NCI-H460 (cell line): Measurements from ENCODE around the gene LCE3E. TPM values are rescaled to one million over a fixed set of nuclear protein-coding genes. Genes with fewer than 3 reads are reported as not detected.
"Not testable (repeated sequence)": the region's sequence is repeated elsewhere in the genome, so short reads cannot be mapped to it uniquely, and the experiment has no call there.

Source experiments
- DNase-seq: peaks from one replicate; pipeline ENCODE4 v3.0.0-alpha.2; 2016; ENCODE audit warnings: low read depth; ENCODE audit errors: extremely low read depth
- polyA plus RNA-seq: library from polyadenylated mRNA; depleted of rRNA; stranded (reverse); fragments of >200 nt; gene quantifications from 2 replicates; pipeline ENCODE4 v1.2.3, GENCODE V29; 2014; cell fraction: nucleus; rRNA removed
- total RNA-seq: library from RNA; depleted of rRNA; stranded (reverse); fragments of >200 nt; shearing (Covaris generic); gene quantifications from 2 replicates; pipeline ENCODE4 v1.2.3, GENCODE V29; 2014; rRNA removed

LCE3E gene
- total RNA-seq: not detected in 2 replicates
- polyA plus RNA-seq: not detected in 2 replicates

GRCh38 chr1:152566681-152567080, at the start of gene LCE3E:
TSS of gene LCE3E (minus strand) at chr1:152566780. CDS start at chr1:152566208, 572 bp downstream.
- no peak for DNase-seq

DNA sequence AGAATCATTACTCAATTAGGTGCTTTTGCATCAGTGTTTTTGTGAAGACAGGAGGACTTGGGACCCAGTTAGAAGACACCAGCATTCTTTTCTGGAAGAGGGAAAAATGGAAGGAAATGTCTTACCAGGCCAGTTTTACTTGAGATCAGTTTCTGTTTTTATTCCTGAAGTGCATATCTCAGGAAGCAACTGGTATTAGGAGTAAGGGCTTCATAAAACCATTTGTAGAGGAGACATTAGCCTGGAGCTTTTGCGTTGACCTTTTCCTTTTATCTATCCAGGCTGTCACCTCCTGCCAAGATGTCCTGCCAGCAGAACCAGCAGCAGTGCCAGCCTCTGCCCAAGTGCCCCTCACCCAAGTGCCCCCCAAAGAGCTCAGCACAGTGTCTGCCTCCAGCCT, 46.9 kb upstream of the LCE3E start, which contains the start of gene LCE3B:
Gene LCE3B (plus strand): TSS at position 301 of the 400 bp plus-strand sequence. CDS start 0 bp downstream, at position 301.
- no peak for DNase-seq

DNA sequence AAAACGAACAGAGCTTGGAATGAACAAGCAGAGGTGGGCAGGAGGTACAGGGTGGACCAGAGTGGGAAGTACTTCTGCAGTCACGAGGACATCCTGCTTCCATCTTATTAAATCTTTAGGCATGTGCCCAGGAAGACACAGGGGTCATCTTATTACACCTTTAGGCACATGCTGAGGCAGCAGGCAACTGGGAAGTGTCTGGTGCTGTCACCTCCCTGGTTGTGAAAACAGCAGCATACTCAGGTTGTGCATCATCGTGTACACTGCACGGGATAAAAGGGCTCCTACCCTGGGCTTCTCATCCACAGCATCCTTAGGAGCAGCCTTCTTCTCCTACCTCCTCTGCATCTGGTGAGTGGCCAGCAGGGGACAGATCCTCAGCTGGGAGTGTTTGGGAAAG, 33.4 kb upstream of the LCE3E start, which contains the start of gene LCE3C:
Gene LCE3C (plus strand): TSS at position 301 of the 400 bp plus-strand sequence. CDS start 498 bp downstream, outside the sequence.
- no peak for DNase-seq

DNA sequence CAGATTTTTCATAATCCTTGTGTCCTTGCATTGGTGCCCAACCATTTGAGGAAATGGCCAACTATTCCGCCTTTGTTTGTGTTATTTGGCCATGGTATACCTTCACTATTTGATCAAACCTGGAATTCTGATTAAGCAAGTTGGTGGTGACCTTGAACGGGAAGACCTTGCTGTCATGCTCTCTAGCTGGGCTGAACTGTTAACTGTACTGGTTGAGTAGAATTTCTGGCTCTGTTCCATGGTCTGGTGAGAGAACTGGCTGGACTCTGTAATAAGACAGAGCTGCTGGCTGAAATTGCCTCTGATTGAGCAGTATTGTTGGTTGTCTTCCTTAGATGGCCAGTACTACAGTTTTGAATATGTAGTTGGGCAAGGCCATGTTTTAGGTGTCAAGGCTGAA, 30.4 kb upstream of the LCE3E start:
- no peak for DNase-seq

- no peak for DNase-seq
Measured at GRCh38 chr1:152585586-152585985, 19.0 kb upstream of the LCE3E start.

DNA sequence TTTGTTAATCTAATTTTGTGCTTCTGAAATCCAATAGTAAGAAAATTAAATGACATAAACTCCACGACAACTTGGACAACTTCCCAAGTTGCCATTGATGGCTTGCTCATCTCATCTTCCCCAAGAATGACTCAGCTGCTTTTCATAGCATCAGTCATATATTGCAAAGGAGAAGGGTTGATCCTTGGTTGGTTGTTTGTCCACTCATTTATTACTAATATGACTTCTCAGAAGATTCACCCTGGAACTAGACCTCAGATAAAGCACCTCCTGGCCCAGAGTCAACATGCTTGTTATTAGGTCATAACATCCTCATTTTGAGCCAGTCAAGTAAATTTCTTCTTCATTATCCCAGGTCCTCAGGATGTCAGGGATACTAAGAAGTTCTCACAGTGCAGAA, 16.1 kb upstream of the LCE3E start:
- peak; percentile 25 for DNase-seq

GRCh38 chr1:152580433-152580832, 13.9 kb upstream of the LCE3E start, which contains the start of gene LCE3D:
TSS of gene LCE3D (minus strand) at chr1:152580516. CDS start at chr1:152579936, 580 bp downstream.
- no peak for DNase-seq

- DNase-seq: not testable (repeated sequence)
Measured at GRCh38 chr1:152579526-152579925, 12.9 kb upstream of the LCE3E start.

DNA sequence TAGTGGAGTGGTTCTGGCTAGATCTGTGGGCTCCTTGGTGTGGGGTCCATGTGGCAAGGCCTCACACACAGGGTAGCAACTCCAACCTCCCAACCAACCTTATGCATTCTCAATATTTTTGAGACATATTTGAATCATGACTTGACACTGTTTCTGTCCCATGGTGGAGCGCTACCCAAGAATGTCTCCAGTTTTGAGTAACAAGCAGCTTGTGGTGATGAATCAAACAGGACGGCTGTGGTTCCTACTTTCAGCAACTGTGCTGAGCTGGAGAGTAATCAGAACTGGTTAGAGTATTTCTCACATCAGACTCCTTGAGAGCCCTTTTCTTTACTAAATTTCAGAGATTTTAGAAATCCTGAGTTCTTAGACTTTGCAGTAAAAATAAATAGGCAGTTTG, 10.6 kb upstream of the LCE3E start:
- no peak for DNase-seq

DNA sequence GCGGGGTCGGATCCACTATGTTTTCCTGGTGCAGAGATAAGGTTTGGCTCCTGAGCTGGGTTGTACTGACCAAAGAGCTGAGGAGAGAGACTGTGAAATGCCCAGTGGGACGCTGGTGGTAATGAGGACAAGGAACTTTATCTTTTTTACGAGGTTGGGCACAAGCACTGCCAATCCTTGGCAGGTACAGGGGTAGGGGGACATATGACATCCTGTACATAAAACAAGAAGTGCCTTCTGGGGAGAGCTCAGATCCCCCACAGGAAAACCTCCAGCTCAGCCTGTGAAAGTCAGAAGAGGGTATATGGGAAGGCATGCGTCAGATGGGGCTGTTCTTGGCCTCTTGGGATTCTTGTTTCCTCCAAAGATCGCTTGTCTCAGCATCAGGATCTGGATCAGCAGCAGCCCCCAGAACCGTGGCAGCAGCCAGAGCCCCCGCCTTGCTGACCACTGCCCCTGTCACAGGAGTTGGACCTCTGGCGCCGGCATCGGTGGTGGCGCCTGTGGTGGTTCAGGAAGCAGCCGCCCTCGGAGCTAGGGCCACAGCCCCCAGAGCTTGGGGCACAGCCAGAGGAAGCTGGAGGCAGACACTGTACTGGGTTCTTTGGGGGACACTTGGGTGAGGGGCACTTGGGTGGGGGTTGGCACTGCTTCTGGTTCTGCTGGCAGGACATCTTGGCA, 905 bp downstream of the LCE3E start:
- no peak for DNase-seq

DNA sequence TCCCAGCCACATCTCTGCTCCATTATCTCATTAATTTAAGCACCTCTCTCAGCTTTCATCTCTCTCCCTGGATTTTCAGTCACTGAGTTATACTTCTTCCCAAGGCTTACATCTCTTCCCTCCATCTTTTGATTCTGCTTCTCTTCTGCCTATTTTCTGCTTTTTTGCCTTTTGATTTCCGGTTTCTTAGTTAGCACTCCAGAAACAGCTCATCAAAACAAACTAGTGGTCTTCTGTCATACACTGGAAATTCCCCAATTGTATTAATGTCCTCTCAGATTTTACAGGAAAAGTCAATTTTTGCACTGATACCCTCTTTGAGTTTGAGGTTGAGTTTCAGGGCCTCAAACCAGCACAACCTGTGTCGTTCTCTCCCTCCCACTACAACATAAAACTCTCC, 1.5 kb downstream of the LCE3E start:
- no peak for DNase-seq

GRCh38 chr1:152548358-152548757, 18.2 kb downstream of the LCE3E start:
- not testable (repeated sequence) for DNase-seq

DNA sequence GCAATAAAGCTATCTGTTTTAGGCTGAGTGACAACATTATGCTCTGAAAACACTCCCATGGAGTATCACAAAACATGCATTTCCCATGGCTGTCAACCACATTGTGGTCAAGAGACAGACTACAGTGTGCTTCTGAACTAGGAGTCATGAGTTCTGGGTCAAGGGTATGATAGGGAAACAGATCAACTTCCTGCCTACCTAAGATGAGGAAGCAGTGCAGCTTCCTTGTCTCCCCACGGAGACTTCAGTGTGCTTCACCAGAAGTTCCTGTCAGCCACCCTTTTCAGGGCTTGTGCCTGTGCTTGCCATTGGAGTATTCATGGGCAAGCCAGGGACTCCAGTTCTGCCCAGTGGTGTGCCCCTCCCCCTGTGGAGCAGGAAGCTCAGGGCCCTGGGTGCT, 19.9 kb downstream of the LCE3E start:
- no peak for DNase-seq

DNA sequence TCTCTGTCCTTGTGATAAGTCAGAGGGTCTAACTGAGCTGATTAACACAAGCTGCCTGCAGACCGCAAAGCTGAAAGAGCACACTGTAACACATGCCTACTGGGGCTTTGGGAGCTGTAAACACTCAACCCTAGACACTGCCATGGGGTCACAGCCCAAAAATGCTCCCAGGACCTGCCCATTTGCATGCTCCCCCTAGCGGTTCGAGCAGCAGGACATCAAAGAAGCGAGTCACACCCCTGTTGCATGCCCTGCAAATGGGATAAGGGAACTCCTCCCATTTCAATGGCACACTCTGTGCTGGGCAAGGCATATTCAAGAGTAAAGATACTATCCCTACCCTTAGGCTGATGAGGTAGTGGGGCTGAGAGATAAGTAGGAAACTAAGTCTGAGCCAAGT, 22.8 kb downstream of the LCE3E start:
- no peak for DNase-seq

- DNase-seq: no peak
Measured at GRCh38 chr1:152539901-152540300, 26.7 kb downstream of the LCE3E start.

- DNase-seq: no peak
Measured at GRCh38 chr1:152537496-152537895, 29.1 kb downstream of the LCE3E start.

DNA sequence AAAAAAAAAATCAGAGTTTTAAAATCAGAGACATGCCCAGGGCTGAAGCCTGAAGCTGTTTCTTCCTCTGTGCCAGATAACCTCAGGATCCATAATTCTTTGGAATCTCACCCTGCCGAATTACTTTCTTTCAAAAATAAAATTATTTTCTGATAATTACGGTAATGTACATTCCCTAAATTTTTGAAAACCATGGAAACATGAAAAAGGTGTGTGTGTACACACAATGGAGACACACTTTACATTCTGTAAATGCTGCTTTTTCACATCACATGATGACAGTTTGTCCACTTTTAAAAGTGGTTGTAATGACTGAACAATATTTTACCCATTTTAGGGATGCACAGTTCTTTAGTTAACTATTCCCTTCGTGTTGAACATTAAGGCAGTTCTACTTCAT, 30.8 kb downstream of the LCE3E start:
- DNase-seq: no peak

- DNase-seq: peak; percentile 68
Measured at GRCh38 chr1:152533327-152533938, 33.1 kb downstream of the LCE3E start.

DNA sequence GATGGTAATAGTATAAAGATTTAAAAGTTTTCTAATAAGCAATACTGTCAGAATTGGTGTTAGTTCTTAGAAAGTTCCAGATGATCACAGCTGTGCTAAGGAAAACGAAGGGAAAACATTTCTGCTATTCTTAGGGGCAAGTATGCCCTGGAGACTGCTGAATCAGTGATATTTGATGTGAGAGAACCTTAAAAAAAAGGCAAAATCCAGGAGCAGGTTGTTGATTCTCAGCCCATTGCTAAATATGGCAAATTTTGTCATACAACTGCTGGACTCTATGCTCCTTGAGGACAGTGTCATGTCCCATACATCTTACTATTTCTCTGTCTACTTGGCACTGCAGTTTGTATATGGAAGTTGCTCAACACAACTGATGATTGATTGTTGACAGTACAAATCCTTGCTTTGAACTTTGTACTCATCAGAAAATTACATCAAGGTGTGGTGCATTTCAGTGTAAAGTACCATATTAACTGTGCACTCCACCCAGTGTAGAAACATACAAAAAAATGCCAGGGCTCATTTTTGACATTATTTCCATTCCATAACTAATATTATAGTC, 41.4 kb downstream of the LCE3E start:
- DNase-seq: no peak

DNA sequence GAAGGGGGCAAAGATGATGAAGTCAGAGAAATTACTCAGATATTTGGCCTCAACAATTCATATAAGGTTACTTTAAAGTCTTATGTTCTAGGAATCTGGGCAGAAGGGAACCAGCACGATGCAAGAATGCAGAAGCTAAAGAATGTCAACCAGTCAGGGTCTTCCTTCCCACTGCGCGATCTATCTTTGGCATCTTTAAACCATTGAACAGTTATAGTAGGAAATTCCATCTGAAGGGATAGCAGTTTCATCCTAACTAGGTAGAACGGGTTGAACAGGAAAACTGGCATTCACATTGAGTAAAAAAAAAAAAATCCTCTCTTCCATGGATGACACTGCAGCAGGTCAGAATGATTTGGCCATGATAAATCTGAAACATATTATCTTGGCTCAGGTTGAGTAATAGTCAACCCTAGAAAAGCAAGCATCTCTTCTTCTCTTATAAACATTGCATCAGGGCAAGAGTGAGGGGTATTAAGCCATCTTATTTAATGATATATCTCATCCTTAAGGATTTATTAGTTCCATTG, 46.0 kb downstream of the LCE3E start:
- DNase-seq: no peak

- no peak for DNase-seq
Measured at GRCh38 chr1:152519851-152520250, 46.7 kb downstream of the LCE3E start.
